ENCODE measurements around the gene ZC3H12C.

- TF ChIP-seq CTCF (conservative IDR thresholded peaks at IDR 0.05; ENCODE audit: low read length) (no peak), EZH2phosphoT487 (IDR thresholded peaks at IDR 0.05; ENCODE audit: borderline replicate concordance, low read depth, low read length) (no peak)
These were observed 20.3 kb downstream of the ZC3H12C start for GRCh38 chr11:110113505-110113904.
